Measurements from ENCODE around the gene IFITM1.
"Not testable (repeated sequence)": the region's sequence is repeated elsewhere in the genome, so short reads cannot be mapped to it uniquely, and the experiment has no call there.

GRCh38 chr11:308740-309665 is 4.8 kb upstream of the IFITM1 start:
- not testable (repeated sequence) for TF ChIP-seq EZH2 (IDR thresholded peaks at IDR 0.05; ENCODE audit: insufficient read depth, poor library complexity, severe bottlenecking); EZH2phosphoT487 (IDR thresholded peaks at IDR 0.05; ENCODE audit: insufficient read depth, low read depth)
